K562 (cell line): ENCODE measurements around the gene YEATS2. TPM values are rescaled to one million over a fixed set of nuclear protein-coding genes. Genes with fewer than 3 reads are reported as not detected.

ENCODE experiments used
- ATAC-seq: fragments of 200-7000 bp; cut with Tn5 transposase; 3 replicates; pipeline ENCODE4 v1.9.1; 2020; ENCODE audit warnings: moderate library complexity
- BruUV-seq: library from RNA; stranded (reverse); fragments of 400-500 nt; replicated peaks from 2 replicates; lab custom pipeline; 2021; lab: Mats Ljungman, UMichigan
- CTCF ChIA-PET: fragments of 300-600 bp; formaldehyde crosslinking; extraction: SDS; loops from one replicate; lab custom pipeline; 2021; ENCODE audit warnings: low intra/inter-chr PET ratio; lab: Yijun Ruan, JAX
- POLR2A ChIA-PET: fragments of 300-600, 350-650 bp; sonication (Branson Sonifier 250); formaldehyde crosslinking; extraction: SDS; loops from one replicate; lab custom pipeline; 2021; ENCODE audit warnings: antibody characterized with exemption, inconsistent platforms; lab: Yijun Ruan, JAX
- DNase-seq, 4 experiments: peaks; one replicate each; pipeline versions ENCODE4 v3.0.0 to v3.0.0-alpha.2; 2011 to 2018; ENCODE audit warnings: low spot score in 3 of 4, mixed read lengths in 3 of 4; ENCODE audit errors: extremely low read depth in 1 of 4
- FAIRE-seq: peaks from 2 replicates; lab custom pipeline; 2011; peaks lifted over from hg19 to GRCh38; lab: Jason Lieb, UNC
- H2AFZ ChIP-seq: 2 replicates; pipeline ENCODE4 v1.6.0; 2011; ENCODE audit warnings: low read depth, low read length, control low read depth, inconsistent platforms
- H3K27ac ChIP-seq: fragments of 200-600 bp; 3 replicates; pipeline ENCODE4 v1.8.0; 2011; ENCODE audit warnings: low read depth, mild to moderate bottlenecking, control low read depth, inconsistent platforms, low read length, moderate library complexity, mixed read lengths; ENCODE audit errors: extremely low read depth
- H3K27me3 ChIP-seq, 2 experiments: fragments of 300-600 bp in 1 of 2; 2 replicates in 1 of 2; 3 replicates in 1 of 2; pipeline versions ENCODE4 v1.6.0 to v1.8.0; 2011; ENCODE audit warnings: inconsistent platforms in 2 of 2, low read length in 2 of 2, mild to moderate bottlenecking in 1 of 2, mixed read lengths in 1 of 2, moderate library complexity in 1 of 2; ENCODE audit not compliant: control insufficient read depth in 2 of 2, insufficient read depth in 2 of 2
- H3K36me3 ChIP-seq: fragments of 300-600 bp; 3 replicates; pipeline ENCODE4 v1.8.0; 2011; ENCODE audit warnings: mild to moderate bottlenecking, low read length, inconsistent platforms; ENCODE audit not compliant: control insufficient read depth, insufficient read depth
- H3K4me1 ChIP-seq, 2 experiments: fragments of 200-600 bp in 1 of 2; replicated peaks in 1 of 2; 2 replicates in 1 of 2; 3 replicates in 1 of 2; pipeline versions ENCODE4 v1.5.1 to v1.8.0; 2011; ENCODE audit warnings: inconsistent platforms in 2 of 2, low read length in 2 of 2, mild to moderate bottlenecking in 1 of 2, mixed read lengths in 1 of 2, moderate library complexity in 1 of 2; ENCODE audit not compliant: control insufficient read depth in 2 of 2, insufficient read depth in 2 of 2
- H3K4me2 ChIP-seq: 2 replicates; pipeline ENCODE4 v1.6.1; 2011; ENCODE audit warnings: low read length, control low read depth, inconsistent platforms, mixed read lengths; ENCODE audit not compliant: insufficient read depth
- H3K4me3 ChIP-seq: fragments of 200-600 bp; sonication (generic), shearing (Covaris generic); 2 replicates; pipeline ENCODE4 v1.5.1; 2016; ENCODE audit warnings: control low read depth, inconsistent platforms
- H3K79me2 ChIP-seq: fragments of 200-600 bp; 3 replicates; pipeline ENCODE4 v1.8.0; 2011; ENCODE audit warnings: low read length, inconsistent platforms; ENCODE audit not compliant: control insufficient read depth, insufficient read depth
- H3K9ac ChIP-seq, 2 experiments: 2 replicates each; pipeline versions ENCODE4 v1.6.0 to v1.6.1; 2011; ENCODE audit warnings: low read depth in 2 of 2, low read length in 2 of 2, control low read depth in 1 of 2, inconsistent platforms in 1 of 2, mild to moderate bottlenecking in 1 of 2, mixed read lengths in 1 of 2; ENCODE audit not compliant: insufficient read depth in 1 of 2
- H3K9me1 ChIP-seq: one replicate; pipeline ENCODE4 v1.6.0; 2011; ENCODE audit warnings: inconsistent platforms, mild to moderate bottlenecking, low read length, moderate library complexity; ENCODE audit not compliant: control insufficient read depth, insufficient read depth
- H3K9me3 ChIP-seq: replicated peaks from 2 replicates; pipeline ENCODE4 v1.5.1; 2011; ENCODE audit warnings: low read depth, low read length, inconsistent platforms; ENCODE audit not compliant: control insufficient read depth, insufficient read depth
- H4K20me1 ChIP-seq: replicated peaks from 2 replicates; pipeline ENCODE4 v1.6.1; 2011; ENCODE audit warnings: low read length, inconsistent platforms, mixed read lengths; ENCODE audit not compliant: control insufficient read depth, insufficient read depth
- KDM1A ChIP-seq, 2 experiments: fragments of 450-650 bp; IDR thresholded peaks; 2 replicates each; pipeline ENCODE4 v1.6.1; 2016; ENCODE audit warnings: mild to moderate bottlenecking in 2 of 2
- MBD1 ChIP-seq: fragments of 250-450 bp; sonication (Bioruptor Pico); IDR thresholded peaks from 2 replicates; pipeline ENCODE4 v1.8.0; 2022; ENCODE audit warnings: inconsistent platforms
- PREB ChIP-seq: sonication (generic); formaldehyde crosslinking; IDR thresholded peaks from 2 replicates; pipeline ENCODE4 v1.8.1; 2023; ENCODE audit warnings: mild to moderate bottlenecking, missing genetic modification reagents
- PTBP1 ChIP-seq: fragments of 200-400 bp; formaldehyde crosslinking; IDR thresholded peaks from 2 replicates; pipeline ENCODE4 v1.6.1; 2017; ENCODE audit warnings: low read depth, low read length
- TCF15 ChIP-seq: fragments of 250-450 bp; sonication (Bioruptor Pico); IDR thresholded peaks from 2 replicates; pipeline ENCODE4 v1.8.0; 2022; ENCODE audit warnings: moderate library complexity, mild to moderate bottlenecking, inconsistent platforms
- TFE3 ChIP-seq: fragments of 450-650 bp; formaldehyde crosslinking; IDR thresholded peaks from 2 replicates; pipeline ENCODE4 v1.4.0; 2020; ENCODE audit warnings: mild to moderate bottlenecking, mixed read lengths
- ZHX1 ChIP-seq: fragments of 150-350 bp; conservative IDR thresholded peaks from 2 replicates; pipeline ENCODE4 v1.6.1; 2014; ENCODE audit warnings: low read length
- WGBS: fragments of 100-300 bp; shearing (Covaris generic); methylation state at CpG from one replicate; pipeline ENCODE4 v1.1.6; 2016; ENCODE audit warnings: low coverage, mixed read lengths; ENCODE audit not compliant: insufficient coverage; ENCODE audit errors: missing lambda C conversion rate; 5-methylcytosine and 5-hydroxymethylcytosine counted together
- in situ Hi-C: fragments of 300-500 bp; cut with MboI; formaldehyde crosslinking; loops from 4 replicates; pipeline ENCODE4 v1.15.0; 2018; ENCODE audit warnings: inconsistent platforms, mixed read lengths
- intact Hi-C: fragments of 100-400 bp; cut with micrococcal nuclease; formaldehyde crosslinking; loops from 2 replicates; pipeline ENCODE4 v1.14.2; 2022
- polyA plus RNA-seq, 8 experiments: library from polyadenylated mRNA; depleted of rRNA in 4 of 8; stranded (reverse) in 5 of 8; unstranded in 3 of 8; fragments of >200 nt; fragmentation: Nextera tagmentation in 2 of 8; fragmentation: Illumina TruSeq in 1 of 8; extraction: Ambion mirVana in 2 of 8; extraction: Trizol in 1 of 8; gene quantifications; 2 replicates each; pipeline versions ENCODE4 v1.2.1 to v1.2.3, GENCODE V29; 2011 to 2014; ENCODE audit warnings: inconsistent platforms in 1 of 8, missing spikeins in 1 of 8
- total RNA-seq, 7 experiments: library from RNA; depleted of rRNA in 6 of 7; stranded (reverse); fragments of >200 nt in 6 of 7; fragmentation: Illumina TruSeq in 2 of 7; extraction: Trizol in 2 of 7; gene quantifications; 2 replicates each; pipeline versions ENCODE4 v1.2.1 to v1.2.3, GENCODE V29; 2011 to 2021; ENCODE audit warnings: low replicate concordance in 1 of 7

The YEATS2 gene
- total and polyA plus RNA-seq, 9 of the 15 experiments (the other 6 are each of a cell fraction or from before 2014, with no cell fraction given), result 1.8 to 35.2 (median 19.0) TPM

GRCh38 chr3:183829466-183829865 is 131.9 kb downstream of the YEATS2 start:
- no peak for ATAC-seq
- no peaks in the 10 kb centered on the region for H3K9me1 ChIP-seq
- H3K4me2 ChIP-seq, result no peak overlapping the region
- no peaks in the 10 kb centered on the region for H3K4me1 ChIP-seq
- TF ChIP-seq KDM1A (IDR thresholded peaks at IDR 0.05), result no peak
- TF ChIP-seq, all 486 proteins: peak for 0
- POLR2A ChIA-PET, result no interaction called here
- Histone ChIP-seq H3K27me3 (no peaks in the 10 kb centered on the region), H3K79me2 (no peaks in the 10 kb centered on the region), H3K4me3 (no peak overlapping the region), H3K36me3 (peaks cover 53% of the 10 kb centered on the region; the same call in 2 of the 3 replicates), H3K9ac (no peak overlapping the region), H3K9me3 (no peaks in the 10 kb centered on the region), H2AFZ (no peak overlapping the region), H3K27ac (no peak overlapping the region), H4K20me1 (no peaks in the 10 kb centered on the region)
- no peak for FAIRE-seq
- in situ Hi-C loops, result no loop called here
- no TSS peak for BruUV-seq
- WGBS, result 92% methylated on average over 9 of the region's 9 CpGs
- no peak for DNase-seq
- intact Hi-C loops, result no loop called here
- CTCF ChIA-PET, result no interaction called here

DNA sequence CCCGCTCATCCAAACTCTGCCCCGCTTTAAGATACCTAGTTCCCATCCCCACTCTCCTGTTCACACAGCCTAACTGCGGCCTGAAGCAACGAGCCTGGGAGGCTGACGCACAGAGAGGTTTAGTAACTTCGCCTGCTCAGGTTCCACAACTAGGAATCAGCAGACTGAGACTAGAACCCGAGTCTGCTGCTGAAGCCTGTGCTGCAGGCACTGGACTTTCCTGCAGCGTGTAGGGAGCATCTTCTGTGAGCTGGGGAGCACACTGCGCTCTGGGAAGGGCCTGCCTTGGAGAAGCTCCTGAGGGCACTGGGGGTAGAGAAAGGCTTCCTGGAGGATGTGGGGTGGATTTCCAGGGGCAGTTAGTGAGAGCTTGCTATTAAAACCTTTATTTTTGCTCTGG is 132.6 kb downstream of the YEATS2 start:
- H3K27ac ChIP-seq, result no peak overlapping the region
- in situ Hi-C loops (no loop called here), intact Hi-C loops (no loop called here)
- H3K4me2 ChIP-seq, result no peak overlapping the region
- BruUV-seq, result no TSS peak
- H3K27me3 ChIP-seq, result no peaks in the 10 kb centered on the region
- H3K9ac ChIP-seq, result no peak overlapping the region
- 87% methylated on average over 9 of the region's 9 CpGs for WGBS
- H3K4me3 ChIP-seq, result no peak overlapping the region
- no peak for ATAC-seq
- H4K20me1 ChIP-seq, result no peaks in the 10 kb centered on the region
- H3K9me3 ChIP-seq, result no peaks in the 10 kb centered on the region
- H2AFZ ChIP-seq, result no peak overlapping the region
- no peak for FAIRE-seq
- no peaks in the 10 kb centered on the region for H3K79me2 ChIP-seq
- H3K9me1 ChIP-seq, result no peaks in the 10 kb centered on the region
- no peak for DNase-seq
- peaks cover 56% of the 10 kb centered on the region; the same call in 2 of the 3 replicates for H3K36me3 ChIP-seq
- CTCF ChIA-PET, result no interaction called here
- H3K4me1 ChIP-seq, result no peaks in the 10 kb centered on the region
- POLR2A ChIA-PET, result interaction anchor here (1.9 kb wide), 1 partner anchor 14 kb away, joined by 4 read pairs; no protein-coding TSS in a partner anchor
- TF ChIP-seq MBD1 (CRISPR knock-in tag) (no peak), PREB (CRISPR knock-in tag) (no peak), TFE3 (CRISPR knock-in tag) (no peak), TCF15 (CRISPR knock-in tag) (no peak), ZHX1 (no peak), PTBP1 (no peak)
